Measurements from ENCODE around the gene FOXJ3. TPM values are rescaled to one million over a fixed set of nuclear protein-coding genes. Genes with fewer than 3 reads are reported as not detected.

FOXJ3 gene
- total and polyA plus RNA-seq, 2 of the 4 experiments (the other 2 are of a cell fraction), result 16.7 to 30.5 TPM

GRCh38 chr1:42380586-42381279, 45.7 kb upstream of the FOXJ3 start, which contains the start of gene RIMKLA:
TSS of gene RIMKLA (plus strand) at chr1:42380792. CDS start at chr1:42380935, 143 bp downstream.
- no peak within 1 kb of the TSS for H3K23ac ChIP-seq (ENCODE audit: low read depth, low read length)
- no peak within 1 kb of the TSS for H2AK5ac ChIP-seq (ENCODE audit: low read depth, low read length)
- no peaks in the 10 kb centered on the region for H3K9me1 ChIP-seq (ENCODE audit: insufficient read depth, low read length)
- H2BK20ac ChIP-seq (ENCODE audit: low read depth, low read length), result no peak within 1 kb of the TSS
- H2BK15ac ChIP-seq (ENCODE audit: low read depth, low read length), result no peak within 1 kb of the TSS
- no peak within 1 kb of the TSS for H3K27ac ChIP-seq (ENCODE audit: insufficient read depth, low read length)
- peak; percentile 6 for DNase-seq
- no peak within 1 kb of the TSS for H3K9ac ChIP-seq (ENCODE audit: low read depth, low read length)
- no peak within 1 kb of the TSS for H3K56ac ChIP-seq (ENCODE audit: extremely low read depth, insufficient read depth, low read length)
- no peaks in the 10 kb centered on the region for H3K36me3 ChIP-seq (ENCODE audit: control insufficient read depth, insufficient read depth, low read length)
- H3K4me2 ChIP-seq (ENCODE audit: low read depth, low read length), result peak within 1 kb of the TSS; percentile 61
- ChIA-PET POLR2A (ENCODE audit: unreplicated experiment) (no interaction called here), CTCF (no interaction called here)
- dilution Hi-C loops (cut with HindIII; ENCODE audit: low sequenced_read_pairs, unreplicated experiment) (no loop called here), intact Hi-C loops (cut with micrococcal nuclease) (no loop called here), in situ Hi-C loops (cut with MboI; ENCODE audit: low sequenced_read_pairs) (no loop called here)
- peak; percentile 96 for ATAC-seq (ENCODE audit: low read depth)
- H3K14ac ChIP-seq (replicated peaks; ENCODE audit: low read depth, low read length), result no peak within 1 kb of the TSS
- no peak within 1 kb of the TSS for H4K91ac ChIP-seq (ENCODE audit: insufficient read depth, low read depth, low read length)
- H3K4me3 ChIP-seq (ENCODE audit: insufficient read depth, low read depth, low read length), result peak within 1 kb of the TSS; percentile 40
- no peaks in the 10 kb centered on the region for H3K79me1 ChIP-seq (ENCODE audit: low read depth in 1 of 2, low read length in 2 of 2)
- H2BK120ac ChIP-seq (ENCODE audit: low read depth, low read length), result no peak within 1 kb of the TSS
- H2AK9ac ChIP-seq (replicated peaks; ENCODE audit: low read depth, low read length, poor library complexity), result no peak within 1 kb of the TSS
- WGBS, 2 experiments (ENCODE audit: extremely low coverage in 2 of 2, insufficient read length in 1 of 2), result 1% methylated on average over 79 of the region's 101 CpGs; no CpG with 5 or more reads in 1 of the 2 experiments
- no peak within 1 kb of the TSS for H2BK5ac ChIP-seq (ENCODE audit: low read depth, low read length, poor library complexity, severe bottlenecking)
- H4K20me1 ChIP-seq (ENCODE audit: insufficient read depth, low read length), result no peaks in the 10 kb centered on the region
- no TSS peak for BruUV-seq (replicated peaks)
- no peak within 1 kb of the TSS for H4K8ac ChIP-seq (ENCODE audit: low read depth in 2 of 2, low read length in 2 of 2)
- H2AFZ ChIP-seq (replicated peaks; ENCODE audit: low read length, poor library complexity), result peak within 1 kb of the TSS; percentile 69
- H4K5ac ChIP-seq (ENCODE audit: low read depth, low read length), result no peak within 1 kb of the TSS
- no peaks in the 10 kb centered on the region for H3K9me3 ChIP-seq (ENCODE audit: control insufficient read depth, insufficient read depth, low read length)
- no peak within 1 kb of the TSS for H3K18ac ChIP-seq (ENCODE audit: low read depth, low read length)
- H3K4ac ChIP-seq (ENCODE audit: low read depth, low read length), result no peak within 1 kb of the TSS
- TF ChIP-seq SMC3 (IDR thresholded peaks at IDR 0.05; ENCODE audit: low read depth, low read length) (no peak), MAFK (IDR thresholded peaks at IDR 0.05; ENCODE audit: low read depth, low read length) (no peak), CEBPB (IDR thresholded peaks at IDR 0.05; ENCODE audit: low read depth, low read length) (no peak), RAD21 (IDR thresholded peaks at IDR 0.05; ENCODE audit: low read length) (no peak), USF2 (IDR thresholded peaks at IDR 0.05; ENCODE audit: low read depth, low read length) (no peak)
- peaks cover 2% of the 10 kb centered on the region; the same call in 1 of the 2 replicates for H3K4me1 ChIP-seq (ENCODE audit: control insufficient read depth, insufficient read depth, low read length)
- H3K27me3 ChIP-seq (ENCODE audit: control insufficient read depth, insufficient read depth, low read length), result peaks cover 15% of the 10 kb centered on the region

Measured in IMR-90 (cell line).